ENCODE data around the gene ERCC6L.

- TF ChIP-seq CTCF (IDR thresholded peaks at IDR 0.05) (no peak), POLR2A (IDR thresholded peaks at IDR 0.05) (no peak), POLR2AphosphoS5 (IDR thresholded peaks at IDR 0.05) (no peak), EP300 (IDR thresholded peaks at IDR 0.05) (no peak)
These were observed 55.9 kb downstream of the ERCC6L start for GRCh38 chrX:72182924-72183323.

Measured in stomach (tissue), 4 donors.